Activated T-helper 2 cell treated with anti-CD3 and anti-CD28 coated beads, Interferon-gamma antibody, Interleukin-2, Interleukin-4, amounts not matched to agents 10 μg/mL and 5 μg/mL and 100 μg/mL, durations not matched to agents 14 hours and 24 hours and 36 hours (primary cell): ENCODE results near the gene CHST2. TPM values are rescaled to one million over a fixed set of nuclear protein-coding genes. Genes with fewer than 3 reads are reported as not detected.
"Not testable (repeated sequence)": the region's sequence is repeated elsewhere in the genome, so short reads cannot be mapped to it uniquely, and the experiment has no call there.

Experiments
- DNase-seq: peaks from one replicate; pipeline ENCODE4 v3.0.0; 2021; ENCODE audit warnings: low spot score
- H3K27ac Mint-ChIP-seq: one replicate; pipeline ENCODE4 v1.8.0; 2021; ENCODE audit warnings: mixed read lengths
- H3K27me3 Mint-ChIP-seq: one replicate; pipeline ENCODE4 v1.8.0; 2021; ENCODE audit warnings: low read depth, mixed read lengths
- H3K36me3 Mint-ChIP-seq: one replicate; pipeline ENCODE4 v1.8.0; 2021; ENCODE audit warnings: low read depth, mixed read lengths
- H3K4me1 Mint-ChIP-seq: one replicate; pipeline ENCODE4 v1.8.0; 2021; ENCODE audit warnings: low read depth, mixed read lengths
- H3K4me3 Mint-ChIP-seq: one replicate; pipeline ENCODE4 v1.8.0; 2021; ENCODE audit warnings: low read depth, mild to moderate bottlenecking, moderate library complexity, mixed read lengths
- H3K9me3 Mint-ChIP-seq: one replicate; pipeline ENCODE4 v1.8.0; 2021; ENCODE audit warnings: mixed read lengths
- intact Hi-C: fragments of 100-400 bp; cut with micrococcal nuclease; formaldehyde crosslinking; loops from one replicate; pipeline ENCODE4 v1.15.1; 2023
- total RNA-seq: library from RNA; stranded (reverse); gene quantifications from 2 replicates; pipeline ENCODE4 v1.2.3, GENCODE V29; 2022

CHST2 gene
- total RNA-seq, result 7.4 and 7.7 TPM in 2 replicates

- DNase-seq, result peak; percentile 75
- peaks cover 48% of the 10 kb centered on the region for H3K4me1 Mint-ChIP-seq
- peaks cover 11% of the 10 kb centered on the region for H3K36me3 Mint-ChIP-seq
- H3K27ac Mint-ChIP-seq, result peak within 1 kb of the TSS; percentile 75
- peaks cover 10% of the 10 kb centered on the region for H3K27me3 Mint-ChIP-seq
- intact Hi-C loops, result loop anchor here (1.0 to 5.0 kb wide), 3 partner anchors 58 to 853 kb away; no protein-coding TSS in a partner anchor
- no peaks in the 10 kb centered on the region for H3K9me3 Mint-ChIP-seq
- peak within 1 kb of the TSS; percentile 89 for H3K4me3 Mint-ChIP-seq
Measured at GRCh38 chr3:143119009-143119914, at the start of gene CHST2. TSS of gene CHST2 (plus strand) at chr3:143119771. CDS start at chr3:143120817, 1,046 bp downstream.

GRCh38 chr3:143070977-143071551, 48.5 kb upstream of the CHST2 start:
- Mint-ChIP-seq H3K36me3 (no peaks in the 10 kb centered on the region), H3K27me3 (peaks cover 1% of the 10 kb centered on the region), H3K4me3 (no peak overlapping the region), H3K27ac (no peak overlapping the region), H3K4me1 (no peaks in the 10 kb centered on the region), H3K9me3 (no peaks in the 10 kb centered on the region)
- intact Hi-C loops, result no loop called here
- DNase-seq, result no peak

- intact Hi-C loops, result no loop called here
- H3K4me3 Mint-ChIP-seq, result no peak overlapping the region
- no peak for DNase-seq
- H3K9me3 Mint-ChIP-seq, result no peaks in the 10 kb centered on the region
- H3K27me3 Mint-ChIP-seq, result peaks cover 1% of the 10 kb centered on the region
- no peak overlapping the region for H3K27ac Mint-ChIP-seq
- H3K36me3 Mint-ChIP-seq, result no peaks in the 10 kb centered on the region
- H3K4me1 Mint-ChIP-seq, result no peaks in the 10 kb centered on the region
Measured at GRCh38 chr3:143071776-143072175, 47.8 kb upstream of the CHST2 start.

- H3K4me1 Mint-ChIP-seq, H3K36me3 Mint-ChIP-seq, H3K4me3 Mint-ChIP-seq, DNase-seq, intact Hi-C loops, H3K27me3 Mint-ChIP-seq, H3K27ac Mint-ChIP-seq, H3K9me3 Mint-ChIP-seq: not testable (repeated sequence)
Measured at GRCh38 chr3:143072298-143073020, 47.1 kb upstream of the CHST2 start.

GRCh38 chr3:143073541-143073940, 46.0 kb upstream of the CHST2 start:
- intact Hi-C loops, H3K27me3 Mint-ChIP-seq, H3K4me3 Mint-ChIP-seq, H3K27ac Mint-ChIP-seq, DNase-seq, H3K36me3 Mint-ChIP-seq, H3K9me3 Mint-ChIP-seq, H3K4me1 Mint-ChIP-seq: not testable (repeated sequence)

GRCh38 chr3:143073983-143074382, 45.6 kb upstream of the CHST2 start:
- H3K9me3 Mint-ChIP-seq, H3K27me3 Mint-ChIP-seq, H3K27ac Mint-ChIP-seq, DNase-seq, H3K4me1 Mint-ChIP-seq, intact Hi-C loops, H3K36me3 Mint-ChIP-seq, H3K4me3 Mint-ChIP-seq: not testable (repeated sequence)

- Mint-ChIP-seq H3K4me1 (peaks cover 8% of the 10 kb centered on the region), H3K4me3 (no peak overlapping the region), H3K36me3 (no peaks in the 10 kb centered on the region), H3K9me3 (no peaks in the 10 kb centered on the region), H3K27me3 (peaks cover 4% of the 10 kb centered on the region), H3K27ac (no peak overlapping the region)
- DNase-seq, result no peak
- intact Hi-C loops, result no loop called here
Measured at GRCh38 chr3:143078883-143079282, 40.7 kb upstream of the CHST2 start.

GRCh38 chr3:143080196-143080595, 39.4 kb upstream of the CHST2 start:
- no peak overlapping the region for H3K27ac Mint-ChIP-seq
- no peak overlapping the region for H3K4me3 Mint-ChIP-seq
- DNase-seq, result no peak
- intact Hi-C loops, result no loop called here
- peaks cover 4% of the 10 kb centered on the region for H3K27me3 Mint-ChIP-seq
- H3K4me1 Mint-ChIP-seq, result peaks cover 8% of the 10 kb centered on the region
- no peaks in the 10 kb centered on the region for H3K9me3 Mint-ChIP-seq
- no peaks in the 10 kb centered on the region for H3K36me3 Mint-ChIP-seq

GRCh38 chr3:143081365-143081764, 38.2 kb upstream of the CHST2 start:
- no peaks in the 10 kb centered on the region for H3K9me3 Mint-ChIP-seq
- no peak overlapping the region for H3K4me3 Mint-ChIP-seq
- H3K36me3 Mint-ChIP-seq, result no peaks in the 10 kb centered on the region
- intact Hi-C loops, result no loop called here
- no peak for DNase-seq
- H3K27ac Mint-ChIP-seq, result no peak overlapping the region
- H3K4me1 Mint-ChIP-seq, result peaks cover 8% of the 10 kb centered on the region
- peaks cover 4% of the 10 kb centered on the region for H3K27me3 Mint-ChIP-seq

GRCh38 chr3:143081844-143082778, 37.5 kb upstream of the CHST2 start:
- Mint-ChIP-seq H3K4me3 (peak overlapping the region; percentile 33), H3K9me3 (no peaks in the 10 kb centered on the region), H3K36me3 (no peaks in the 10 kb centered on the region), H3K27ac (no peak overlapping the region), H3K4me1 (peaks cover 8% of the 10 kb centered on the region), H3K27me3 (peaks cover 4% of the 10 kb centered on the region)
- DNase-seq, result no peak
- intact Hi-C loops, result no loop called here

- H3K27ac Mint-ChIP-seq, result no peak overlapping the region
- H3K4me3 Mint-ChIP-seq, result no peak overlapping the region
Measured at GRCh38 chr3:143083781-143084180, 35.8 kb upstream of the CHST2 start.

More at GRCh38 chr3:143083781-143084180, 35.8 kb upstream of the CHST2 start:
- H3K36me3 Mint-ChIP-seq, result no peaks in the 10 kb centered on the region
- H3K4me1 Mint-ChIP-seq, result peaks cover 6% of the 10 kb centered on the region
- H3K27me3 Mint-ChIP-seq, result peaks cover 4% of the 10 kb centered on the region
- DNase-seq, result no peak
- intact Hi-C loops, result no loop called here
- H3K9me3 Mint-ChIP-seq, result peaks cover 4% of the 10 kb centered on the region
